Body of pancreas (tissue), 4 donors: Measurements from ENCODE around the gene NAP1L1. TPM values are rescaled to one million over a fixed set of nuclear protein-coding genes. Genes with fewer than 3 reads are reported as not detected.

Experiments used
- ATAC-seq: fragments of 150-250 bp; one replicate; pipeline ENCODE4 v1.9.1; 2016
- DNase-seq, 4 donors: peaks; one replicate each; pipeline ENCODE4 v3.0.0-alpha.2; 2019
- H3K27ac ChIP-seq, 4 donors: fragments of 200-600 bp; sonication (generic); 1 replicate in 3 of 4; 2 replicates in 1 of 4; pipeline versions ENCODE4 v1.5.1 to v1.6.1; 2016 to 2019; ENCODE audit warnings: mild to moderate bottlenecking in 1 of 4, mixed read lengths in 1 of 4, moderate library complexity in 1 of 4
- H3K27me3 ChIP-seq, 2 donors: fragments of 200-600 bp; sonication (generic); one replicate each; pipeline ENCODE4 v1.6.0; 2016; ENCODE audit warnings: mild to moderate bottlenecking in 1 of 2
- H3K36me3 ChIP-seq, 2 donors: fragments of 200-600 bp; sonication (generic); replicated peaks in 1 of 2; 2 replicates each; pipeline ENCODE4 v1.5.1; 2016; ENCODE audit warnings: low read depth in 2 of 2; ENCODE audit not compliant: insufficient read depth in 1 of 2
- H3K4me1 ChIP-seq: fragments of 200-600 bp; sonication (generic); one replicate; pipeline ENCODE4 v1.6.0; 2016
- H3K4me3 ChIP-seq, 2 donors: fragments of 200-600 bp; sonication (generic); 1 replicate in 1 of 2; 2 replicates in 1 of 2; pipeline ENCODE4 v1.5.1; 2016 to 2019
- H3K9me3 ChIP-seq, 3 donors: fragments of 200-600 bp; sonication (generic); 1 replicate in 2 of 3; 2 replicates in 1 of 3; pipeline ENCODE4 v1.5.1; 2016
- CTCF ChIP-seq, 7 experiments: fragments of 450-650 bp in 4 of 7; fragments of 200-600 bp in 3 of 7; sonication (generic) in 3 of 7; IDR thresholded peaks; one replicate each; pipeline ENCODE4 v1.5.1; 2016 to 2019; ENCODE audit warnings: antibody characterized with exemption in 7 of 7
- POLR2A ChIP-seq, 3 donors: fragments of 450-650 bp; IDR thresholded peaks; one replicate each; pipeline ENCODE4 v1.6.1; 2016; ENCODE audit warnings: antibody characterized with exemption in 3 of 3, mild to moderate bottlenecking in 2 of 3
- WGBS, 2 donors: methylation state at CpG; one replicate each; pipeline ENCODE4 v1.1.5; 2017; 5-methylcytosine and 5-hydroxymethylcytosine counted together
- intact Hi-C: fragments of 100-400 bp; cut with DNase I; formaldehyde crosslinking; loops from one replicate; pipeline ENCODE4 v1.15.1; 2023
- total RNA-seq, 2 donors: library from RNA; depleted of rRNA; stranded (reverse); fragments of >200 nt; gene quantifications; one replicate each; pipeline ENCODE4 v1.1.0, GENCODE V29; 2016

The NAP1L1 gene
- total RNA-seq, 2 donors from 2014 or later, result 151 to 275 TPM

GRCh38 chr12:75997658-75998057, 86.8 kb downstream of the NAP1L1 start:
- no peak for TF ChIP-seq POLR2A (IDR thresholded peaks at IDR 0.05)
- no peak for TF ChIP-seq CTCF (IDR thresholded peaks at IDR 0.05)
- Histone ChIP-seq H3K27ac (no peak overlapping the region), H3K9me3 (no peaks in the 10 kb centered on the region), H3K4me1 (peaks cover 3% of the 10 kb centered on the region), H3K36me3 (no peaks in the 10 kb centered on the region), H3K27me3 (no peaks in the 10 kb centered on the region), H3K4me3 (no peak overlapping the region)
- intact Hi-C loops, result no loop called here
- WGBS, 2 donors, result 80 to 83% methylated on average over 3 of the region's 3 CpGs
- no peak for ATAC-seq
- no peak for DNase-seq

- WGBS, 2 donors, result 16 to 29% methylated on average over 1 of the region's 1 CpG
Observed at GRCh38 chr12:75996861-75997447, 87.5 kb downstream of the NAP1L1 start.

GRCh38 chr12:75995691-75996090, 88.8 kb downstream of the NAP1L1 start:
- TF ChIP-seq CTCF (IDR thresholded peaks at IDR 0.05) (no peak), POLR2A (IDR thresholded peaks at IDR 0.05) (no peak)
- Histone ChIP-seq H3K27ac (no peak overlapping the region), H3K4me1 (peaks cover 7% of the 10 kb centered on the region), H3K36me3 (no peaks in the 10 kb centered on the region), H3K9me3 (no peaks in the 10 kb centered on the region), H3K27me3 (no peaks in the 10 kb centered on the region), H3K4me3 (no peak overlapping the region)
- ATAC-seq (no peak), DNase-seq (no peak)
- intact Hi-C loops, result no loop called here

More at GRCh38 chr12:75996861-75997447, 87.5 kb downstream of the NAP1L1 start:
- TF ChIP-seq POLR2A (IDR thresholded peaks at IDR 0.05) (no peak), CTCF (IDR thresholded peaks at IDR 0.05) (no peak)
- H3K27me3 ChIP-seq, result no peaks in the 10 kb centered on the region
- DNase-seq (no peak), ATAC-seq (no peak)
- no peaks in the 10 kb centered on the region for H3K9me3 ChIP-seq
- peaks cover 3% of the 10 kb centered on the region for H3K4me1 ChIP-seq
- intact Hi-C loops, result no loop called here
- H3K27ac ChIP-seq, result no peak overlapping the region
- no peak overlapping the region for H3K4me3 ChIP-seq
- H3K36me3 ChIP-seq, result no peaks in the 10 kb centered on the region

GRCh38 chr12:75994069-75994740, 90.3 kb downstream of the NAP1L1 start:
- H3K27me3 ChIP-seq, result no peaks in the 10 kb centered on the region
- intact Hi-C loops, result no loop called here
- H3K4me1 ChIP-seq, result peaks cover 18% of the 10 kb centered on the region
- WGBS, 2 donors, result 66 to 74% methylated on average over 4 of the region's 4 CpGs
- H3K4me3 ChIP-seq, result no peak overlapping the region
- no peak for DNase-seq
- H3K9me3 ChIP-seq, result no peaks in the 10 kb centered on the region
- H3K27ac ChIP-seq, result no peak overlapping the region
- no peak for TF ChIP-seq CTCF (IDR thresholded peaks at IDR 0.05)
- no peak for TF ChIP-seq POLR2A (IDR thresholded peaks at IDR 0.05)
- H3K36me3 ChIP-seq, result no peaks in the 10 kb centered on the region
- ATAC-seq, result no peak

- Histone ChIP-seq H3K27ac (peak overlapping the region in 1 of 4 donors; percentile 72), H3K9me3 (no peaks in the 10 kb centered on the region), H3K36me3 (no peaks in the 10 kb centered on the region), H3K27me3 (no peaks in the 10 kb centered on the region), H3K4me3 (no peak overlapping the region), H3K4me1 (peaks cover 30% of the 10 kb centered on the region)
- intact Hi-C loops, result no loop called here
- TF ChIP-seq POLR2A (IDR thresholded peaks at IDR 0.05) (no peak), CTCF (IDR thresholded peaks at IDR 0.05) (no peak)
- ATAC-seq (no peak), DNase-seq (no peak)
- WGBS, 2 donors, result 73 to 81% methylated on average over 5 of the region's 5 CpGs
Observed at GRCh38 chr12:75991753-75992152, 92.7 kb downstream of the NAP1L1 start.
